ENCODE results near the gene NAGLU.

The NAGLU gene

DNA sequence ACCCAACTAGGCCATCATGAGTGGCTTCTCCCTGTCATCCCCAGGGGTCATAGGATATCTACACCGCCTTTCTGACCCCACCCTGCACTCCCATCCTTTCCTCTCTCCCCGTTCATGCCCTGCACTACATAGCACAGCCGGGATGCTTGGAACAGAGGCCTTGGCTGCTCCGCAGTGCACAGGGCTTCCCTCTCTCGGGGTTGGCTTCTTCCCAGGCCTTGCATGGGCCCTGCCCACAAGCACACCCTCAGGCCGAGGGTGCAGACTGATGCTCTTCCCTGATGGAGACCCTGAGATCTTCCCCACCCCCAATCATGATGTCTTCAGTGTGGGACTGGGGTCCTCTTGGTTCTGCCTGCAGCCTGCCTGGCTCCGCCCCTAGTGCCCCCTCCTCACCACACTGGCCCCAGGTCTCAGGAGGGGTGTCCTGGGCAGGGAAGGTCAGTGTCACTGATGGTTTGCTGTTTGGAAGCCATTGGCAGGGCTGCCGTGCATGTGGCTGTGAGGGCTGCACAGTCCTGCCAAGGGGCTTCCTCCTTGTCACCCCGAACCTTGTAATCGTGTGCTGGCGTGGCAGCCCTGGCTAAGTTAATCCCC lies 14.3 kb upstream of the NAGLU start:
- FAIRE-seq (no peak), DNase-seq (ENCODE audit: insufficient read length) (no peak)
- no peak for TF ChIP-seq POLR2A (IDR thresholded peaks at IDR 0.05; ENCODE audit: low read depth, low read length)
- no peak for TF ChIP-seq POLR2AphosphoS5 (IDR thresholded peaks at IDR 0.05; ENCODE audit: low read depth, low read length)

DNA sequence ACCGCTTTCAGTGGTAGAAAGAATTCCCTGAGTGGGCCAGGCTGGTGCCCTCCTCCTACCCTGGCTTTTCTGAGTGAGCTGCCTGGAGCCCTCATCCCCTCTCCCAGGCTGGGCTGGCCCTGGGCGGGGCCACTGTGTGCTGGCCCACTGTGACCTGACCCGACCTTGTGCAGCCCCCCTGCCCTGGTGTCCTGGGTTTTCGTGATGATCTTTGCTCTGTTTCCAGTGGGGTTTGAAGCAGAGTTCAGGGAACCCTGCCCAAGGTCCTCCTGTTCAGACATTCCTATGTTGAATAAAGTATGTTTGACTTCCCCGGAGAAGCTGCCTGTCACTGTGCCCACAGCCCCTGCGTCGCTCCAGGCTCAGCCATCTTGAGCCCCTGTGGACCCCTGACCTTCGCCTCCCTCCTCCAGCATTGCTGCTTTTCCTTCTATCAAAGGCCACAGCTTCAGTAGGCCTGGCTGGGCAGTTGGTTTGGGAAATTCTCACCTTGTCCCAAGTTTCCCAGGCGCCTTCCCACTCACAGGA lies 13.7 kb upstream of the NAGLU start:
- TF ChIP-seq POLR2AphosphoS5 (IDR thresholded peaks at IDR 0.05; ENCODE audit: low read depth, low read length): no peak
- no peak for TF ChIP-seq TAF1 (IDR thresholded peaks at IDR 0.05; ENCODE audit: borderline replicate concordance, low read depth, low read length)
- TF ChIP-seq POLR2A (IDR thresholded peaks at IDR 0.05; ENCODE audit: low read depth, low read length): no peak
- FAIRE-seq (no peak), DNase-seq (ENCODE audit: insufficient read length) (no peak)

DNA sequence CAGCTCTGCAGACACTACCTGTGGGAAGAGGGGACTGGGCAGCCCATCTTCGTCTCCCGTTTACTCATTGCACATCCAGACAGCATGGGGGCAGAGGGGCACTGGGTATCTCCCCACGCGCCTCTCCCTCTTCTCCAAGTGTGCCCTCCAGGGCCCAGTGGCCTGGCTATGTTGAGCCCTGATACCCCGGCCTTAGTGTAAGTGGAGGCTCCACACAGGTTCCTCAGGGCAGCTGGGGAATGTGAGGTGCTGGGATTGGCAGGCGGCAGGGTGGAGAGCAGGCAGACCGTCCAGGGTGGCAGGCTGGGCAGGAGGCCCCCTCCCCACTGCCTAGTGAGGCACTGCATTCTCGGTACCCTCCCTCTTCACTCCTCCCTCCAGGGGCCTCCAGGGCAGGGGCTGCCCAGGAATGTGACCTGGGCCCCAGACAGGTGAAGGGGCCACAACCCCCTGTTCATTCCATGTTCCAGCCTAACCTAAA lies 13.2 kb upstream of the NAGLU start:
- no peak for DNase-seq (ENCODE audit: insufficient read length)
- TF ChIP-seq TAF1 (IDR thresholded peaks at IDR 0.05; ENCODE audit: borderline replicate concordance, low read depth, low read length) (no peak), POLR2A (IDR thresholded peaks at IDR 0.05; ENCODE audit: low read depth, low read length) (no peak), POLR2AphosphoS5 (IDR thresholded peaks at IDR 0.05; ENCODE audit: low read depth, low read length) (no peak)
- no peak for FAIRE-seq

DNA sequence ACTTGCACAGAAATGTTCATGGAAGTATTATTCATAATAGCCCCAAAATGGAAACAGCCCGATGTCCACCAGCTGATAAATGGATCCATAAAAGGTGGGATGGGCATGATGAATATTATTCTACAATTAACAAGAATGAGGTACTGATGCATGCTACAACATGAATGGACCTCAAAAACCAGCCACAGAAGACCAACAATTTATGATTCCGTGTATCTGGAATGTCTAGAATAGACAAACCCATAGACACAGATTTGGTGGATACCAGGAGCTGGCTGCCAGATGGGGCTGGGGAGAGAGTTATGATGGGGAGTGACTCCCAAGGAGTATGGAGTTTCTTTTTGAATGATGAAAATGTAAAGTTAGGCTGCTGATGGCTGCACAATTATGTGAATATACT lies 10.8 kb upstream of the NAGLU start:
- no peak for FAIRE-seq
- no peak for TF ChIP-seq POLR2AphosphoS5 (IDR thresholded peaks at IDR 0.05; ENCODE audit: low read depth, low read length)
- TF ChIP-seq POLR2A (IDR thresholded peaks at IDR 0.05; ENCODE audit: low read depth, low read length): no peak
- DNase-seq (ENCODE audit: insufficient read length): no peak

DNA sequence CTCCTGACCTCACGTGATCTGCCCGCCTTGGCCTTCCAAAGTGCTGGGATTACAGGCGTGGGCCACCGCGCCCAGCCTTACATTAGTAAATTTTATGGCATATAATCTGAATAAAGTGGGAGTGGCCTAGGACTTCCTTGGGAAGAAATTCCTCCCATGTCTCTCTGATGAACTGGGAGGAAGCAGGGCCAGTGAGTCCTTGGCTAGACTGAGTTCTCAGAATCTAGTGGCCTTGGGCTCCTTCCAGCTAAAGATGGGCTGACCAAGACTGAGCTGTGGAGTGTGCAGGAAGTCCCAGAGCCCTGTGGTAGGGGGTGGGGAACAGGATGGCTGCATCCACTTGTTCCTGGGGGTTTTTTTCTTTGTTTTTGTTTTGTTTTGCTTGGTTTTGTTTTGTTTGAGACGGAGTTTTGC lies 10.0 kb upstream of the NAGLU start:
- FAIRE-seq (no peak), DNase-seq (ENCODE audit: insufficient read length) (no peak)
- TF ChIP-seq TAF1 (IDR thresholded peaks at IDR 0.05; ENCODE audit: borderline replicate concordance, low read depth, low read length) (no peak), POLR2AphosphoS5 (IDR thresholded peaks at IDR 0.05; ENCODE audit: low read depth, low read length) (no peak), POLR2A (IDR thresholded peaks at IDR 0.05; ENCODE audit: low read depth, low read length) (no peak)

DNA sequence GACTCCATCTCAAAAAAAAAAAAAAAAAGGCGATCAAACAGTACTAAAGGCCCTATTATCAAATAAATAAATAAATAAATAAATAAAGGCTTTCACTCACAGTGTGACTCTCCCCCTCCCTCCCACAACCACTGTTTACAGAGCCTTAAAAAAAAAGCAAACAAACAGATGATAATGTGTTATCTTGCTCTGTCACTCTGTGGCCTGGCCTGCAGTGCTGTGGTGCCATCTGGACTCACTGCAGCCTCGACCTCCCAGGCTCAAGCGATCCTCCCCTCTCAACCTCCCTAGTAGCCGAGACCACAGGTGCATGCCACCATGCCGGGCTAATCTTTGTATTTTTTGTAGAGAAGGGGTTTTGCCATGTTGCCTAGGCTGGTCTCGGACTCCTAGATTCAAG lies 8.1 kb upstream of the NAGLU start:
- DNase-seq (ENCODE audit: insufficient read length) (no peak), FAIRE-seq (no peak)
- no peak for TF ChIP-seq POLR2A (IDR thresholded peaks at IDR 0.05; ENCODE audit: low read depth, low read length)
- no peak for TF ChIP-seq POLR2AphosphoS5 (IDR thresholded peaks at IDR 0.05; ENCODE audit: low read depth, low read length)

DNA sequence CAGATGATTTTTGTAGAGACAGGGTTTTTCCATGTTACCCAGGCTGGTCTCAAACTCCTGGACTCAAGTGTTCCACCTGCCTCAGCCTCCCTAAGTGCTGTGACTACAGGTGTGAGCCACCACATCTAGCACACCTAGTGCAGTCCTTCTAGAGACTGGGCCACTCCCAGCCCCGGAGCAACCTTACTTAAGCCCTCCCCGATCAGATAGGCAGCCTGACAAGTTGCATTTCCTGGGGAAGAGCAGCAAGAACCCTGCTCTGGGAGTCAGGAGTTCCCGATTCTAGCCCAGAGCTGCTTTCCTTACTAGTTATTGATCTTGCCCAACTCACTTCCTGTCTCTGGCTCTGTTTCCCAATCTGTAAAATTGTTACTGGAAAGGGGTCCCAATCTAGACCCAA lies 7.0 kb upstream of the NAGLU start:
- TF ChIP-seq TAF1 (IDR thresholded peaks at IDR 0.05; ENCODE audit: borderline replicate concordance, low read depth, low read length): no peak
- TF ChIP-seq POLR2A (IDR thresholded peaks at IDR 0.05; ENCODE audit: low read depth, low read length): no peak
- no peak for TF ChIP-seq POLR2AphosphoS5 (IDR thresholded peaks at IDR 0.05; ENCODE audit: low read depth, low read length)
- FAIRE-seq (no peak), DNase-seq (ENCODE audit: insufficient read length) (no peak)

DNA sequence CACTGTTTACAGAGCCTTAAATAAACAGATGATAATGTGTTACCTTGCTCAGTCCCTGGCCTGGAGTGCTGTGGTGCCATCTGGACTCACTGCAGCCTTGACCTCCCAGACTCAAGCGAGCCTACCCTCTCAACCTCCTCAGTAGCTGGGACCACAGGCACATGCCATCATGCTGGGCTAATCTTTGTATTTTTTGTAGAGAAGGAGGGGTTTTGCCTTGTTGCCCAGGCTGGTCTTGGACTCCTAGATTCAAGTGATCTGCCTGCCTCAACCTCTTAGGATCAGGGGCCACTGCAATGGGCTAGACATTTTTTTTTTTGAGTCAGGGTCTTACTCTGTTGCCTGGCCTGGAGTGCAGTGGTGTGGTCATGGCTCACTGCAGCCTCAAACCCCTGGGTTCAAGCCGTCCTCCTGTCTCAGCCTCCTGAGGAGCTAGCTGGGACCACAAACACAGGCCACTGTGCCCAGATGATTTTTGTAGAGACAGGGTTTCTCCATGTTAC lies 5.0 kb upstream of the NAGLU start:
- DNase-seq (ENCODE audit: insufficient read length) (no peak), FAIRE-seq (no peak)
- TF ChIP-seq POLR2AphosphoS5 (IDR thresholded peaks at IDR 0.05; ENCODE audit: low read depth, low read length) (no peak), TAF1 (IDR thresholded peaks at IDR 0.05; ENCODE audit: borderline replicate concordance, low read depth, low read length) (no peak), POLR2A (IDR thresholded peaks at IDR 0.05; ENCODE audit: low read depth, low read length) (no peak)

DNA sequence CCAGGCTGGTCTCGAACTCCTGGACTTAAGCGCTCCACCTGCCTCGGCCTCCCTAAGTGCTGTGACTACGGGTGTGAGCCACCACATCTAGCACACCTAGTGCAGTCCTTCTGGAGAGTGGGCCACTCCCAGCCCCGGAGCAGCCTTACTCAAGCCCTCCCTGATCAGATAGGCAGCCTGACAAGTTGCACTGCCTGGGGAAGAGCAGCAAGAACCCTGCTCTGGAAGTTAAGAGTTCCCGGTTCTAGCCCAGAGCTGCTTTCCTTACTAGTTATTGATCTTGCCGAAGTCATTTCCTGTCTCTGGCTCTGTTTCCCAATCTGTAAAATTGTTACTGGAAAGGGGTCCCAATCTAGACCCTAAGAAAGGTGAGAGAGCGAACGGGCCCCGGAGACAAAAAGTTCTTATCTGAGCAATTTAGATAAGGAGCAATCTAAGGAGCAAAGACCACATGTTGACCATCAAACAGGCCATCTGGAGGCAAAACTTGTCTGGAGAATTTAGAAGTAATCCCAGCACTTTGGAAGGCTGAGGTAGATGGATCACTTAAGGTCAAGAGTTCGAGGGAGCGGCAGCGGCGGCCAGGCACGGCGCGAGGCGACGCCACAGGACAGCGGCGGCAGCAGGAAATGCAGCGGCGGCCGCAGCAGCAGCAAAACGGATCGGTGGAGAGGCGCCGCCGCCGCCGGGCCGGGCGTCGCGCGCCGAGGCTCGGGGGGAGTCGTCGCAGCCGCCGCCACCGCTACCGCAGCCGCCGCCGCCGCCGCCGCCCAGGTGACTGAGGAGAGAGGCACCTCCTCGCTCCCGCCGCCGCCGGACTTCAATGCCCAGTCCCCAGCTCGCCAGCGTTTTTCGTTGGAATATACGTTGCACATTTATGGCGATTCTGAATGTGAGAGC lies 4.3 kb upstream of the NAGLU start:
- peak; percentile 42 for FAIRE-seq
- DNase-seq (ENCODE audit: insufficient read length): no peak
- TF ChIP-seq POLR2A (IDR thresholded peaks at IDR 0.05; ENCODE audit: low read depth, low read length): no peak
- TF ChIP-seq POLR2AphosphoS5 (IDR thresholded peaks at IDR 0.05; ENCODE audit: low read depth, low read length): no peak
- TF ChIP-seq TAF1 (IDR thresholded peaks at IDR 0.05; ENCODE audit: borderline replicate concordance, low read depth, low read length): no peak

DNA sequence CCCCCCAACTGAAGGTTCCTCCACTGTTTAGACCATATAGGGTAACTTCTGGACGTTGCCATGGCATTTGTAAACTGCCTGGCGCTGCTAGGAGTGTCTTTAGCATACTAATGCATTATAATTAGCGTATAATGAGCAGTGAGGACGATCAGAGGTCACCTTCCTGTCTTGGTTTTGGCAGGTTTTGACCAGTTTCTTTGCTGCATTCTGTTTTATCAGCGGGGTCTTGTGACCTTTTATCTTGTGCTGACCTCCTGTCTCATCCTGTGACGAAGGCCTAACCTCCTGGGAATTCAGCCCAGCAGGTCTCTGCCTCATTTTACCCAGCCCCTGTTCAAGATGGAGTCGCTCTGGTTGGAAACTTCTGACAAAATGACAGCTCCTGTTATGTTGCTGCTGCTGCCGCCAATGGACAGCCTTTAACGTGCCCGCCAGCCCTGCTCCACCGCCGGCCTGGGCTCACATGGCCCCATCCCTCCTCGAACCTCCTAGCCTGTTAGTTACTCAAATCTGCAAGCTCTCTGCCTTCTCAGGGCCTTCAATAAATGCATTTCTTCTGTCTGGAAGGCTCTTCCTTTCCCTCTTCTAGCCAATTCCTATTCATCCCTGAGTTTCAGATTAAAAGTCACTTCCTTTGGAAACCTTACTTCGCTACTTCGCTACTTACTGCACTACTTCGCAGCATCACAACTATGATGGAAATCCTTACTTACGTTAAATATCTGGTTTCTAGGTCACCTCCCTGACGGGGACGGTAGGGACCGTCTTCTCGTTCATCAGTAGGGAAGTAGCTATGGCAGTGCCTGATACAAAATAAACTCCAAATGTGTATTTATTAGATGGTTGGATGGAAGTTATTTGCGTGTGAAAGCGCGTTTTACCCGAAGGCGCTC lies 640 bp upstream of the NAGLU start:
- DNase-seq (ENCODE audit: insufficient read length): no peak
- peak; percentile 27 for FAIRE-seq
- TF ChIP-seq TAF1 (IDR thresholded peaks at IDR 0.05; ENCODE audit: borderline replicate concordance, low read depth, low read length) (no peak), POLR2A (IDR thresholded peaks at IDR 0.05; ENCODE audit: low read depth, low read length) (no peak), POLR2AphosphoS5 (IDR thresholded peaks at IDR 0.05; ENCODE audit: low read depth, low read length) (no peak)
